HFFc6 (cell line): Measurements from ENCODE around the gene BBS5. TPM values are rescaled to one million over a fixed set of nuclear protein-coding genes. Genes with fewer than 3 reads are reported as not detected.

Source experiments
- DNase-seq: peaks from one replicate; pipeline ENCODE4 v3.0.0-alpha.2; 2018
- H3K27ac Mint-ChIP-seq: 2 replicates; pipeline ENCODE4 v1.8.0; 2020; ENCODE audit warnings: mild to moderate bottlenecking, mixed read lengths
- H3K27me3 Mint-ChIP-seq: 2 replicates; pipeline ENCODE4 v1.8.0; 2021; ENCODE audit warnings: mild to moderate bottlenecking, moderate library complexity, mixed read lengths; ENCODE audit not compliant: insufficient read depth
- H3K36me3 Mint-ChIP-seq: 2 replicates; pipeline ENCODE4 v1.8.0; 2021; ENCODE audit warnings: low read depth, mixed read lengths
- H3K4me1 Mint-ChIP-seq: 2 replicates; pipeline ENCODE4 v1.8.0; 2020; ENCODE audit warnings: low read depth, mixed read lengths
- H3K4me3 Mint-ChIP-seq: 2 replicates; pipeline ENCODE4 v1.8.0; 2020; ENCODE audit warnings: mild to moderate bottlenecking, moderate library complexity, mixed read lengths
- H3K9me3 Mint-ChIP-seq: 2 replicates; pipeline ENCODE4 v1.8.0; 2020; ENCODE audit warnings: mild to moderate bottlenecking, mixed read lengths
- total RNA-seq, 6 experiments: library from RNA; stranded (reverse); fragmentation: NEBNext Ultra II Directional; extraction: Animal tissue kit (Norgen Biotek cat#: 25700); gene quantifications; 2 replicates in 1 of 6; 3 replicates in 5 of 6; pipeline ENCODE4 v1.2.3, GENCODE V29; 2021
- TF ChIP-seq, protein P1 (sequence below): fragments of 200-600 bp; sonication (generic); IDR thresholded peaks from 2 replicates; pipeline ENCODE4 v1.5.0; 2021; ENCODE audit warnings: antibody characterized with exemption, mild to moderate bottlenecking

The BBS5 gene
- total RNA-seq, 6 experiments from 2014 or later, result 4.8 to 7.0 (median 6.0) TPM

DNA sequence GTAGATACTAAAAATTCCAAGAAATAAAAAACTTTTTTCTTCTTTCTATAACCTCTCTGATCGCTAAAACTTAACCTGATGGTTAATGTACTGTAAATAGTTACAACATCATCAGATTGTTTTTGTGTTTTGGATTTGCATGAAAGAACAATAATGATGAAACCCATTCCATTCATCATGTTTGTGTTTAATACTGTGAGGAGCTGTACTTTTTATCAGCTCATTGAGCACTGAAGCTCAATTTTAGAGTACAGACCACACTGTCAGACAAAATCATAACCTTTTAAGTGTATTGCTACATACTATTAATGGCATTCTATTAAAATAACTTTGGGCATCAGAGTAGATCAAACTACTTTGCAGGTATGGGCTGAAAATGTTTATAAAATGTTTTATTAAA lies 14.8 kb upstream of the BBS5 start:
- no peak for DNase-seq
- TF ChIP-seq, protein P1, sequence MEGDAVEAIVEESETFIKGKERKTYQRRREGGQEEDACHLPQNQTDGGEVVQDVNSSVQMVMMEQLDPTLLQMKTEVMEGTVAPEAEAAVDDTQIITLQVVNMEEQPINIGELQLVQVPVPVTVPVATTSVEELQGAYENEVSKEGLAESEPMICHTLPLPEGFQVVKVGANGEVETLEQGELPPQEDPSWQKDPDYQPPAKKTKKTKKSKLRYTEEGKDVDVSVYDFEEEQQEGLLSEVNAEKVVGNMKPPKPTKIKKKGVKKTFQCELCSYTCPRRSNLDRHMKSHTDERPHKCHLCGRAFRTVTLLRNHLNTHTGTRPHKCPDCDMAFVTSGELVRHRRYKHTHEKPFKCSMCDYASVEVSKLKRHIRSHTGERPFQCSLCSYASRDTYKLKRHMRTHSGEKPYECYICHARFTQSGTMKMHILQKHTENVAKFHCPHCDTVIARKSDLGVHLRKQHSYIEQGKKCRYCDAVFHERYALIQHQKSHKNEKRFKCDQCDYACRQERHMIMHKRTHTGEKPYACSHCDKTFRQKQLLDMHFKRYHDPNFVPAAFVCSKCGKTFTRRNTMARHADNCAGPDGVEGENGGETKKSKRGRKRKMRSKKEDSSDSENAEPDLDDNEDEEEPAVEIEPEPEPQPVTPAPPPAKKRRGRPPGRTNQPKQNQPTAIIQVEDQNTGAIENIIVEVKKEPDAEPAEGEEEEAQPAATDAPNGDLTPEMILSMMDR, result no peak
- peak overlapping the region; percentile 35 for H3K27ac Mint-ChIP-seq
- H3K4me1 Mint-ChIP-seq, result peaks cover 31% of the 10 kb centered on the region
- H3K36me3 Mint-ChIP-seq, result no peaks in the 10 kb centered on the region
- H3K4me3 Mint-ChIP-seq, result no peak overlapping the region
- no peaks in the 10 kb centered on the region for H3K9me3 Mint-ChIP-seq
- H3K27me3 Mint-ChIP-seq, result no peaks in the 10 kb centered on the region

DNA sequence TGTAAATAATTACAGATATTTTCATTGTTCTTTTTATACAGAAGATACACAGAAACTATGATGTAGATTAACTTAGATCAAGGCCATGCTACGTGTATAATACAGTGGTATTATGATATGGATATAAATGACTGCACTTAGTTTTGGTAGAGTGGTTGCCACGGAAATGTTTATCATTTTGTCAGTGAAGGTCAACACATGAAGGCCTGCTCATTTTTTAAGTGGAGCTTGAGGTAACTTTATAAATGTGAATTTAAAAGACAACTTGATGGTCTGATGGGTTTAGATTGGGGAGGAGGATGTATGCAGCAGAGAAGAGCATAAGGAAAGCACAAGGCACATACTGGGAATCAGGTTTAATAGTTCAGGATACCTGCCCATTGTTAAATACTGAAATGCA lies 14.4 kb upstream of the BBS5 start:
- Mint-ChIP-seq H3K36me3 (no peaks in the 10 kb centered on the region), H3K4me3 (no peak overlapping the region), H3K27me3 (no peaks in the 10 kb centered on the region), H3K9me3 (no peaks in the 10 kb centered on the region), H3K27ac (peak overlapping the region; percentile 29), H3K4me1 (peaks cover 31% of the 10 kb centered on the region)
- no peak for DNase-seq
- TF ChIP-seq, protein P1, result no peak

DNA sequence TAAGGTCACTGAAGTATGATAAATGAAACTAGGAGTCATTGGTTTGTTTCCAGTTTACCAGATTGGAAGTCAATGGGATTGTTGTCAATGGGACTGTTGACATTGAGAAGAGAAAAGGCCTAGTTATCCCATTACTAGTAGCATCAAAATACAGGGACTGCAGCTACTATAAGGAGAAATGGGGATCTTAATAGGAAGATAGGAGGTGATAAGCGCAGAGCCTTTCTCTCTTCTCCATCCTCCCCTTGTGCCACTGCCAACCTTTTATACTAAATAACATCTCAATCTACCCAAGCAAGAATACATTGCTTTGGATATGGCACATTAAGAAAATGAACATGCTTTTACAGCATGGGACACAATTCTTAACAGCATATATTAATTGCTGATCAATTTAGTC lies 10.5 kb upstream of the BBS5 start:
- Mint-ChIP-seq H3K36me3 (no peaks in the 10 kb centered on the region), H3K9me3 (no peaks in the 10 kb centered on the region), H3K4me3 (no peak overlapping the region), H3K4me1 (peaks cover 19% of the 10 kb centered on the region), H3K27ac (no peak overlapping the region), H3K27me3 (no peaks in the 10 kb centered on the region; the same call in 1 of the 2 replicates)
- TF ChIP-seq, protein P1, result no peak
- no peak for DNase-seq

DNA sequence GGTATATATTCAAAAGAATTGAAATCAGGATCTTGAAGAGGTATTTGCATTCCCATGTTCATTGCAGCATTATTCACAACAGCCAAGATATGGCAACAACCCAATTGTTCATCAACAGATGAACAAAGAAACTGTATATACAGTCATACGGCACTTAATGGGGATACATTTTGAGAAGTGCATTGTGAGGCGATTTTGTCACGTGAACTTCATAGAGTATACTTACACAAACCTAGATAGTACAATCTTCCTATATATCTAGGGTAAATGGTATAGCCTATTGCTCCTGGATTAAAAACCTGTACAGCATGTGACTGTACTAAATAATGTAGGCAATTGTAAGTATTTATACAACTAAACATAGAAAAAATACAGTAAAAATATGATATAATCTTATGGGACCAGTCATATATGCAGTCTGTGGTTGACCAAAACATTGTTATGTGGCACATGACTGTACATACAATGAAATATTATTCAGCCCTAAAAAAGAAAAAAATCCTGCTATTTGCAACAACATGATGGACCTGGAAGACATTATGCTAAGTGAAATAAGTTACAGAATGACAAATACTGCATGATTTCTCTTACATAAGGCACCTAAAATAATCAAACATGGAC lies 9.2 kb upstream of the BBS5 start:
- TF ChIP-seq, protein P1, result no peak
- DNase-seq, result no peak
- Mint-ChIP-seq H3K36me3 (no peaks in the 10 kb centered on the region), H3K27ac (no peak overlapping the region), H3K4me1 (peaks cover 7% of the 10 kb centered on the region), H3K4me3 (no peak overlapping the region), H3K27me3 (no peaks in the 10 kb centered on the region; the same call in 1 of the 2 replicates), H3K9me3 (no peaks in the 10 kb centered on the region)

DNA sequence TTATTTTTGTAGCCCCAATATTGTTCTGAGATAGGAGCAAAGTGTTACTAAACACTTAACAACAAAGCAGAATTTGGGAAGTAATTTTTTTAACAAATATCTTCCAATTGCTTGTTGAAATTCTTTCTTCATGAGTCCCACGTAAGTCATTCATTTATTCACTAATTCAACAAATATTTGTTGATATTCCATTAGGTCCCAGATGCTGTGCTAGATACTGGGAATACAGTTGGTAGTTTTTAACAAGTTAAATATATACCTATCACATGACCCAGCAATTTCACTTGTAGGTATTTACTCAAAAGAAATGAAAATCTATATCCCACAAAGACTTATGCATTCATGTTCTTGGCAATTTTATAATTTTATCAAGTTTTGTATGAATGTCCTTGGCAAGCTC lies 7.0 kb upstream of the BBS5 start:
- TF ChIP-seq, protein P1, result no peak
- Mint-ChIP-seq H3K27me3 (no peaks in the 10 kb centered on the region; the same call in 1 of the 2 replicates), H3K4me3 (no peak overlapping the region), H3K9me3 (no peaks in the 10 kb centered on the region), H3K27ac (no peak overlapping the region), H3K4me1 (peaks cover 6% of the 10 kb centered on the region; the same call in 1 of the 2 replicates), H3K36me3 (no peaks in the 10 kb centered on the region)
- DNase-seq, result no peak

DNA sequence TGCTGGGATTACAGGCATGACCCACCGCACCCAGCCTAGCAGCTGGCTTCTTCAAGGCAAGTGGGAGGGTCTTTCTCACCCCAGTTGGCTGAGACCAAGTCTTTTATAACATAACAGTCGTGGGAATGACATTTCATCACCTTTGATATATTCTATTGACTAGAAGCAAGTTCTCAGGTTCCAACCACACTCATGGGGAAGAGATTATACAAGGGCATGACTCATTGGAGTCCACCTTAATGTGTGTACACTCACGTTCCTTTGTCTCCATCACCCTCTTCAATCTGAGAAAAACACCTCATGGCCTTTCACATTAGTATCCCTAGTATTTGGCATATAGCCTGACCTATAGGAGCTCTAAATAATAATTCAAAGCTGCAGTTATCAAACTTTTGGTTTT lies 2.8 kb upstream of the BBS5 start:
- Mint-ChIP-seq H3K27me3 (no peaks in the 10 kb centered on the region; the same call in 1 of the 2 replicates), H3K4me1 (peaks cover 32% of the 10 kb centered on the region), H3K27ac (no peak overlapping the region), H3K4me3 (no peak overlapping the region), H3K9me3 (no peaks in the 10 kb centered on the region), H3K36me3 (no peaks in the 10 kb centered on the region)
- TF ChIP-seq, protein P1, result no peak
- no peak for DNase-seq
